PC-9 (cell line): ENCODE measurements around the gene CFAP97D2. TPM values are rescaled to one million over a fixed set of nuclear protein-coding genes. Genes with fewer than 3 reads are reported as not detected.

Experiments
- BruUV-seq: library from RNA; stranded (reverse); fragments of 400-500 nt; replicated peaks from 2 replicates; lab custom pipeline; 2021; lab: Mats Ljungman, UMichigan
- CTCF ChIA-PET: fragments of 300-600 bp; sonication (Branson Sonifier 250); formaldehyde crosslinking; loops from one replicate; lab custom pipeline; 2022; ENCODE audit warnings: antibody characterized with exemption; lab: Charles Lee
- POLR2A ChIA-PET: fragments of 300-600 bp; sonication (Branson Sonifier 250); formaldehyde crosslinking; loops from one replicate; lab custom pipeline; 2022; ENCODE audit warnings: antibody characterized with exemption; ENCODE audit not compliant: unreplicated experiment; lab: Charles Lee
- DNase-seq, 2 experiments: peaks; one replicate each; pipeline versions ENCODE4 v3.0.0 to v3.0.0-alpha.2; 2015 to 2022; ENCODE audit warnings: mixed read lengths in 1 of 2
- H2AFZ ChIP-seq: fragments of 200-600 bp; sonication (generic); 2 replicates; pipeline ENCODE4 v1.8.1; 2017; ENCODE audit warnings: antibody characterized with exemption
- H3F3A ChIP-seq: fragments of 200-600 bp; sonication (generic); 2 replicates; pipeline ENCODE4 v1.8.1; 2017; ENCODE audit warnings: antibody characterized with exemption, mild to moderate bottlenecking, low read depth; ENCODE audit not compliant: insufficient read depth
- H3K27ac ChIP-seq: fragments of 200-600 bp; sonication (generic); 2 replicates; pipeline ENCODE4 v1.6.1; 2016; ENCODE audit warnings: mixed run types
- H3K27me3 ChIP-seq: fragments of 200-600 bp; sonication (generic); 2 replicates; pipeline ENCODE4 v1.6.1; 2016; ENCODE audit warnings: low read depth, mixed run types; ENCODE audit not compliant: insufficient read depth
- H3K36me3 ChIP-seq: fragments of 200-600 bp; sonication (generic); 2 replicates; pipeline ENCODE4 v1.6.1; 2016; ENCODE audit warnings: low read depth, mixed run types
- H3K4me1 ChIP-seq: fragments of 200-600 bp; sonication (generic); replicated peaks from 2 replicates; pipeline ENCODE4 v1.6.1; 2016; ENCODE audit warnings: mixed run types; ENCODE audit not compliant: insufficient read depth
- H3K4me2 ChIP-seq: fragments of 200-600 bp; sonication (generic); 2 replicates; pipeline ENCODE4 v1.6.1; 2017; ENCODE audit warnings: mixed run types
- H3K4me3 ChIP-seq: fragments of 200-600 bp; sonication (generic); 2 replicates; pipeline ENCODE4 v1.6.1; 2016; ENCODE audit warnings: mixed run types
- H3K79me2 ChIP-seq: fragments of 200-600 bp; sonication (generic); 2 replicates; pipeline ENCODE4 v1.6.1; 2017; ENCODE audit warnings: low read depth, mixed run types
- H3K9me2 ChIP-seq: fragments of 200-600 bp; sonication (generic); 2 replicates; pipeline ENCODE4 v1.8.1; 2017; ENCODE audit warnings: mild to moderate bottlenecking; ENCODE audit not compliant: insufficient read depth
- H3K9me3 ChIP-seq: fragments of 200-600 bp; sonication (generic); 2 replicates; pipeline ENCODE4 v1.8.1; 2016; ENCODE audit warnings: low read depth; ENCODE audit not compliant: insufficient read depth
- H4K20me1 ChIP-seq: fragments of 200-600 bp; sonication (generic); 2 replicates; pipeline ENCODE4 v1.8.1; 2017; ENCODE audit not compliant: insufficient read depth
- EZH2 ChIP-seq: fragments of 200-600 bp; sonication (generic); IDR thresholded peaks from 2 replicates; pipeline ENCODE4 v1.8.0; 2017; ENCODE audit warnings: antibody characterized with exemption, low read depth
- intact Hi-C: fragments of 100-400 bp; cut with micrococcal nuclease; formaldehyde crosslinking; loops from one replicate; pipeline ENCODE4 v1.10.0; 2022; ENCODE audit not compliant: unreplicated experiment
- total RNA-seq: library from RNA; stranded (reverse); gene quantifications from 2 replicates; pipeline ENCODE4 v1.2.3, GENCODE V29; 2021
- TF ChIP-seq, protein P1 (sequence below): fragments of 200-600 bp; sonication (generic); conservative IDR thresholded peaks from 2 replicates; pipeline ENCODE4 v1.6.1; 2017; ENCODE audit warnings: mixed run types, antibody characterized with exemption, mild to moderate bottlenecking, moderate library complexity

The CFAP97D2 gene
- total RNA-seq, 1 experiment from 2014 or later = not detected

DNA sequence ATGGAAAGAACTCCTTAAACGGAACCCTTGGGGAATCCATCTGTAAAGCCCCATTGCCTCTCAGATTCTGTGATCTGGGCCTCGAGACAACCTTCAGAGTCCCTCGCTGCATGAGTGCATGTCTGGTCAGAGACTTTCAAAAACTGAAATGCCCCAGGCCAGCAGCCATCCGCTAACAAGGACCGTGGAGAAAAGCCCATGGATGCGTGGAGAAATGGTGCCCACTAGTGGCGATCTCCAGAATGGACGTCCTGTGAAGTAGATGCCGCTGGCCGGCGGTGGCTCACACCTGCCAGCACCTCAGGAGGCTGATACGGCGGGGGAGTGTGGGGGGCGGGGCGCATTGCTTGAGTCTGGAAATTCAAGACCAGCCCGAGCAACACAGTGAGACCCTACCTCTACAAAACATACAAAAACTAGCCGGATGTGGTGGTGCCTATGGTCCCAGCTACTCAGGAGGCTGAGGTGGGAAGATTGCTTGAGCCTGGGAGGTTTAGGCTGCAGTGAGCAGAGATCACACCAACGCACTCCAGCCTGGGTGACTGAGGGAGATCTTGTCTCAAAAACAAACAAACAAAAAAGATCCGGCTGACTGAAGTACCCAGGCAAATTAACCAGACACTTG is 47.8 kb downstream of the CFAP97D2 start:
- H3K9me2 ChIP-seq = no peaks in the 10 kb centered on the region
- peaks cover 9% of the 10 kb centered on the region; the same call in 1 of the 2 replicates for H3K27me3 ChIP-seq
- no TSS peak for BruUV-seq
- peak; percentile 76 to 87 for DNase-seq
- no peaks in the 10 kb centered on the region for H3K79me2 ChIP-seq
- H3K4me3 ChIP-seq = no peak overlapping the region
- H3K36me3 ChIP-seq = no peaks in the 10 kb centered on the region
- 0 out of 2 replicates have a peak, but pooled peaks cover 11% of the 10 kb centered on the region for H3K4me1 ChIP-seq
- no peaks in the 10 kb centered on the region for H4K20me1 ChIP-seq
- intact Hi-C loops = loop anchor here (1.0 to 5.0 kb wide), 4 partner anchors 162 to 410 kb away; no protein-coding TSS in a partner anchor
- H2AFZ ChIP-seq = no peak overlapping the region
- CTCF ChIA-PET = interaction anchor here (0.6 to 0.7 kb wide), 3 partner anchors 161 to 410 kb away, joined by 3 to 4 read pairs (median 3); no protein-coding TSS in a partner anchor
- no peak for TF ChIP-seq EZH2
- TF ChIP-seq, protein P1, sequence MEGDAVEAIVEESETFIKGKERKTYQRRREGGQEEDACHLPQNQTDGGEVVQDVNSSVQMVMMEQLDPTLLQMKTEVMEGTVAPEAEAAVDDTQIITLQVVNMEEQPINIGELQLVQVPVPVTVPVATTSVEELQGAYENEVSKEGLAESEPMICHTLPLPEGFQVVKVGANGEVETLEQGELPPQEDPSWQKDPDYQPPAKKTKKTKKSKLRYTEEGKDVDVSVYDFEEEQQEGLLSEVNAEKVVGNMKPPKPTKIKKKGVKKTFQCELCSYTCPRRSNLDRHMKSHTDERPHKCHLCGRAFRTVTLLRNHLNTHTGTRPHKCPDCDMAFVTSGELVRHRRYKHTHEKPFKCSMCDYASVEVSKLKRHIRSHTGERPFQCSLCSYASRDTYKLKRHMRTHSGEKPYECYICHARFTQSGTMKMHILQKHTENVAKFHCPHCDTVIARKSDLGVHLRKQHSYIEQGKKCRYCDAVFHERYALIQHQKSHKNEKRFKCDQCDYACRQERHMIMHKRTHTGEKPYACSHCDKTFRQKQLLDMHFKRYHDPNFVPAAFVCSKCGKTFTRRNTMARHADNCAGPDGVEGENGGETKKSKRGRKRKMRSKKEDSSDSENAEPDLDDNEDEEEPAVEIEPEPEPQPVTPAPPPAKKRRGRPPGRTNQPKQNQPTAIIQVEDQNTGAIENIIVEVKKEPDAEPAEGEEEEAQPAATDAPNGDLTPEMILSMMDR = peak; percentile 95
- H3F3A ChIP-seq = peaks cover 15% of the 10 kb centered on the region; the same call in 1 of the 2 replicates
- H3K4me2 ChIP-seq = peak overlapping the region; percentile 54
- POLR2A ChIA-PET = no interaction called here
- no peaks in the 10 kb centered on the region for H3K9me3 ChIP-seq
- no peak overlapping the region for H3K27ac ChIP-seq

- no peaks in the 10 kb centered on the region for H4K20me1 ChIP-seq
- no peak overlapping the region for H3K4me3 ChIP-seq
- H3K9me3 ChIP-seq = no peaks in the 10 kb centered on the region
- peaks cover 15% of the 10 kb centered on the region; the same call in 1 of the 2 replicates for H3F3A ChIP-seq
- peaks cover 9% of the 10 kb centered on the region; the same call in 1 of the 2 replicates for H3K27me3 ChIP-seq
- H3K9me2 ChIP-seq = no peaks in the 10 kb centered on the region
- no TSS peak for BruUV-seq
- no peak for DNase-seq
- no peak overlapping the region for H3K27ac ChIP-seq
- CTCF ChIA-PET = no interaction called here
- no peak for TF ChIP-seq EZH2
- TF ChIP-seq, protein P1 = no peak
- intact Hi-C loops = loop anchor here (5.0 kb wide), 1 partner anchor 245 kb away; no protein-coding TSS in a partner anchor
- H2AFZ ChIP-seq = no peak overlapping the region
- H3K4me1 ChIP-seq = 0 out of 2 replicates have a peak, but pooled peaks cover 11% of the 10 kb centered on the region
- H3K79me2 ChIP-seq = no peaks in the 10 kb centered on the region
- POLR2A ChIA-PET = no interaction called here
- H3K4me2 ChIP-seq = no peak overlapping the region
- no peaks in the 10 kb centered on the region for H3K36me3 ChIP-seq
Observed at GRCh38 chr13:114227528-114227927, 48.5 kb downstream of the CFAP97D2 start.

- BruUV-seq = no TSS peak
- POLR2A ChIA-PET = no interaction called here
- intact Hi-C loops = loop anchor here (5.0 kb wide), 1 partner anchor 246 kb away; no protein-coding TSS in a partner anchor
Observed at GRCh38 chr13:114228176-114228575, 49.1 kb downstream of the CFAP97D2 start.

More at GRCh38 chr13:114228176-114228575, 49.1 kb downstream of the CFAP97D2 start:
- TF ChIP-seq EZH2 = no peak
- TF ChIP-seq, protein P1 = no peak
- H3F3A ChIP-seq = peaks cover 15% of the 10 kb centered on the region; the same call in 1 of the 2 replicates
- H3K4me3 ChIP-seq = no peak overlapping the region
- no peaks in the 10 kb centered on the region for H3K36me3 ChIP-seq
- H2AFZ ChIP-seq = no peak overlapping the region
- no peak overlapping the region for H3K4me2 ChIP-seq
- no peaks in the 10 kb centered on the region for H3K79me2 ChIP-seq
- H3K4me1 ChIP-seq = 0 out of 2 replicates have a peak, but pooled peaks cover 11% of the 10 kb centered on the region
- no peak overlapping the region for H3K27ac ChIP-seq
- CTCF ChIA-PET = no interaction called here
- no peaks in the 10 kb centered on the region for H3K9me3 ChIP-seq
- H3K9me2 ChIP-seq = no peaks in the 10 kb centered on the region
- peaks cover 9% of the 10 kb centered on the region; the same call in 1 of the 2 replicates for H3K27me3 ChIP-seq
- DNase-seq = no peak
- H4K20me1 ChIP-seq = no peaks in the 10 kb centered on the region
